GM19372 (cell line): ENCODE data around the gene KCNJ9.

Source experiments
- ATAC-seq: cut with Tn5 transposase; IDR thresholded peaks from one replicate; pipeline ENCODE4 v1.9.1; 2021; ENCODE audit warnings: mild to moderate bottlenecking, low read depth, moderate library complexity; ENCODE audit not compliant: unreplicated experiment

KCNJ9 gene

GRCh38 chr1:160137216-160137862 lies 56.0 kb downstream of the KCNJ9 start:
- ATAC-seq: no peak

DNA sequence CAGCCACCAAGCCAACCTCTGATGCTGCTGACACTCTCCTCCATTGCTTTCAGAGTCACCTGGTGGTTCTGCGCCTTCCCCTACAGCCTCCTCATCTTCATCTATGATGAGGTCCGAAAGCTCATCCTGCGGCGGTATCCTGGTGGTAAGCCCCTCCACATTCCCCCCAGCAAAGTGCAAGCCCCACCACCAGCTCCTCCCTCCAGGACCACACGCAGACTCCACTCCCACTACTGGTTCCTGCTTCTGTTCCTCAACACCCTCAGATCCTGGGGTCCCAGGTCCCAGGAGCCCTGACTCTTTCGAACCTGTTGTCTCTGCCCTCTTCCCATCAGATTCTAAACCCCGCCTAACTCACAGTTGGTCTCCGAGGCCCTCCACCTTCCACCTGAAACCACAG lies 58.5 kb downstream of the KCNJ9 start:
- ATAC-seq: no peak
